K562 (cell line): ENCODE data around the gene PPOX. TPM values are rescaled to one million over a fixed set of nuclear protein-coding genes. Genes with fewer than 3 reads are reported as not detected.

Experiments
- ARID2 ChIP-seq: fragments of 450-650 bp; IDR thresholded peaks from 2 replicates; pipeline ENCODE4 v1.6.1; 2017; ENCODE audit warnings: antibody characterized with exemption, mild to moderate bottlenecking
- CBFB ChIP-seq: sonication (generic); formaldehyde crosslinking; IDR thresholded peaks from 2 replicates; pipeline ENCODE4 v1.4.0; 2020; ENCODE audit warnings: mild to moderate bottlenecking, missing genetic modification reagents
- FOSL1 ChIP-seq: fragments of 200-800 bp; sonication (Bioruptor generic); conservative IDR thresholded peaks from 2 replicates; pipeline ENCODE4 v1.6.1; 2016; ENCODE audit warnings: missing genetic modification characterization, missing compliant biosample characterization
- MEIS2 ChIP-seq: fragments of 450-650 bp; IDR thresholded peaks from 2 replicates; pipeline ENCODE4 v1.6.1; 2014; ENCODE audit warnings: mild to moderate bottlenecking; ENCODE audit not compliant: partially characterized antibody
- MGA ChIP-seq: fragments of 450-650 bp; IDR thresholded peaks from 2 replicates; pipeline ENCODE4 v1.6.1; 2016; ENCODE audit warnings: mild to moderate bottlenecking, moderate library complexity
- POLR2B ChIP-seq: fragments of 450-650 bp; IDR thresholded peaks from 2 replicates; pipeline ENCODE4 v1.6.1; 2018; ENCODE audit warnings: low read depth; ENCODE audit not compliant: partially characterized antibody
- PTBP1 ChIP-seq: fragments of 200-400 bp; formaldehyde crosslinking; IDR thresholded peaks from 2 replicates; pipeline ENCODE4 v1.6.1; 2017; ENCODE audit warnings: low read depth, low read length
- SIN3A ChIP-seq, 2 experiments: fragments of 150-350 bp in 1 of 2; IDR thresholded peaks; 2 replicates each; pipeline ENCODE4 v1.6.1; 2011 to 2016; ENCODE audit warnings: borderline replicate concordance in 2 of 2, low read depth in 2 of 2, low read length in 2 of 2, mild to moderate bottlenecking in 2 of 2, moderate library complexity in 2 of 2; ENCODE audit not compliant: control insufficient read depth in 1 of 2
- SMARCC2 ChIP-seq: fragments of 450-650 bp; IDR thresholded peaks from 2 replicates; pipeline ENCODE4 v1.6.1; 2017; ENCODE audit warnings: antibody characterized with exemption, moderate library complexity, mild to moderate bottlenecking, low read depth
- TRIM25 ChIP-seq: fragments of 450-650 bp; IDR thresholded peaks from 2 replicates; pipeline ENCODE4 v1.7.0; 2016; ENCODE audit warnings: borderline replicate concordance
- ZNF696 ChIP-seq: fragments of 250-450 bp; sonication (Bioruptor Pico); conservative IDR thresholded peaks from 2 replicates; pipeline ENCODE4 v1.4.0; 2020; ENCODE audit warnings: mild to moderate bottlenecking, moderate library complexity
- polyA plus RNA-seq, 8 experiments: library from polyadenylated mRNA; depleted of rRNA in 4 of 8; stranded (reverse) in 5 of 8; unstranded in 3 of 8; fragments of >200 nt; fragmentation: Nextera tagmentation in 2 of 8; fragmentation: Illumina TruSeq in 1 of 8; extraction: Ambion mirVana in 2 of 8; extraction: Trizol in 1 of 8; gene quantifications; 2 replicates each; pipeline versions ENCODE4 v1.2.1 to v1.2.3, GENCODE V29; 2011 to 2014; ENCODE audit warnings: inconsistent platforms in 1 of 8, missing spikeins in 1 of 8
- total RNA-seq, 7 experiments: library from RNA; depleted of rRNA in 6 of 7; stranded (reverse); fragments of >200 nt in 6 of 7; fragmentation: Illumina TruSeq in 2 of 7; extraction: Trizol in 2 of 7; gene quantifications; 2 replicates each; pipeline versions ENCODE4 v1.2.1 to v1.2.3, GENCODE V29; 2011 to 2021; ENCODE audit warnings: low replicate concordance in 1 of 7
- TF ChIP-seq, protein P1 (sequence below): fragments of 250-450 bp; sonication (Bioruptor Pico); IDR thresholded peaks from 2 replicates; pipeline ENCODE4 v1.8.0; 2022; ENCODE audit warnings: inconsistent platforms, mild to moderate bottlenecking, moderate library complexity, borderline replicate concordance

PPOX gene
- total and polyA plus RNA-seq, 9 of the 15 experiments (the other 6 are each of a cell fraction or from before 2014, with no cell fraction given), result 17.0 to 57.1 (median 38.9) TPM

- TF ChIP-seq MGA, result peak; percentile 96
- 0 out of 2 replicates have a peak, but pooled peaks have one; percentile 24 for TF ChIP-seq SMARCC2
- peak; percentile 91 for TF ChIP-seq POLR2B
- no peak for TF ChIP-seq TRIM25
- TF ChIP-seq FOSL1 (tag), result peak; percentile 78
- TF ChIP-seq PTBP1, result no peak
- peak; percentile 96 for TF ChIP-seq CBFB
- TF ChIP-seq MEIS2, result no peak
- TF ChIP-seq ARID2, result no peak
- no peak for TF ChIP-seq ZNF696
- TF ChIP-seq, protein P1, sequence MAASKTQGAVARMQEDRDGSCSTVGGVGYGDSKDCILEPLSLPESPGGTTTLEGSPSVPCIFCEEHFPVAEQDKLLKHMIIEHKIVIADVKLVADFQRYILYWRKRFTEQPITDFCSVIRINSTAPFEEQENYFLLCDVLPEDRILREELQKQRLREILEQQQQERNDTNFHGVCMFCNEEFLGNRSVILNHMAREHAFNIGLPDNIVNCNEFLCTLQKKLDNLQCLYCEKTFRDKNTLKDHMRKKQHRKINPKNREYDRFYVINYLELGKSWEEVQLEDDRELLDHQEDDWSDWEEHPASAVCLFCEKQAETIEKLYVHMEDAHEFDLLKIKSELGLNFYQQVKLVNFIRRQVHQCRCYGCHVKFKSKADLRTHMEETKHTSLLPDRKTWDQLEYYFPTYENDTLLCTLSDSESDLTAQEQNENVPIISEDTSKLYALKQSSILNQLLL (CRISPR knock-in tag), result no peak
- TF ChIP-seq SIN3A (IDR thresholded peaks at IDR 0.05; ENCODE audit: borderline replicate concordance in 2 of 2, control insufficient read depth in 1 of 2, low read depth in 2 of 2, low read length in 2 of 2), result peak; percentile 3 to 80; a peak in 2 of 4 replicates
These were observed 11.1 kb downstream of the PPOX start, which contains the start of gene B4GALT3 (continued) for GRCh38 chr1:161177112-161177935.
